Suprapubic skin (tissue), 4 donors: ENCODE data around the gene PRKCZ. TPM values are rescaled to one million over a fixed set of nuclear protein-coding genes. Genes with fewer than 3 reads are reported as not detected.

Experiments
- DNase-seq, 2 donors: peaks; one replicate each; pipeline ENCODE4 v3.0.0-alpha.2; 2019; ENCODE audit warnings: low spot score in 2 of 2
- H3K27ac ChIP-seq: fragments of 200-600 bp; sonication (generic); one replicate; pipeline ENCODE4 v1.5.1; 2019
- H3K27me3 ChIP-seq: fragments of 200-600 bp; sonication (generic); one replicate; pipeline ENCODE4 v1.5.1; 2019
- H3K36me3 ChIP-seq: fragments of 200-600 bp; sonication (generic); one replicate; pipeline ENCODE4 v1.5.1; 2019
- H3K4me1 ChIP-seq: fragments of 200-600 bp; sonication (generic); one replicate; pipeline ENCODE4 v1.5.1; 2019
- H3K4me3 ChIP-seq: fragments of 200-600 bp; sonication (generic); one replicate; pipeline ENCODE4 v1.5.1; 2019; ENCODE audit warnings: mild to moderate bottlenecking
- H3K9me3 ChIP-seq: fragments of 200-600 bp; sonication (generic); one replicate; pipeline ENCODE4 v1.5.1; 2019
- CTCF ChIP-seq, 2 donors: fragments of 200-600 bp in 1 of 2; fragments of 450-650 bp in 1 of 2; sonication (generic) in 1 of 2; IDR thresholded peaks; one replicate each; pipeline ENCODE4 v1.5.1; 2016 to 2019; ENCODE audit warnings: antibody characterized with exemption in 2 of 2, mild to moderate bottlenecking in 1 of 2, moderate library complexity in 1 of 2
- EP300 ChIP-seq: sonication (generic); formaldehyde crosslinking; IDR thresholded peaks from one replicate; pipeline ENCODE4 v1.6.1; 2017; ENCODE audit warnings: antibody characterized with exemption
- POLR2A ChIP-seq, 2 donors: fragments of 450-650 bp; IDR thresholded peaks; one replicate each; pipeline ENCODE4 v1.6.1; 2017; ENCODE audit warnings: antibody characterized with exemption in 2 of 2, mild to moderate bottlenecking in 2 of 2, moderate library complexity in 2 of 2
- POLR2AphosphoS5 ChIP-seq, 3 donors: sonication (generic); formaldehyde crosslinking; IDR thresholded peaks; one replicate each; pipeline ENCODE4 v1.6.1; 2017; ENCODE audit warnings: antibody characterized with exemption in 3 of 3
- WGBS: methylation state at CpG from one replicate; pipeline ENCODE4 v1.1.5; 2018; 5-methylcytosine and 5-hydroxymethylcytosine counted together
- total RNA-seq, 4 donors: library from RNA; depleted of rRNA; stranded (reverse); fragments of >200 nt; gene quantifications; one replicate each; pipeline ENCODE4 v1.1.0, GENCODE V29; 2016

PRKCZ gene
- total RNA-seq, 4 donors from 2014 or later: 21.7 to 31.5 (median 25.4) TPM

GRCh38 chr1:2202008-2202575 is 151.9 kb downstream of the PRKCZ start:
- no peak overlapping the region for H3K4me3 ChIP-seq
- H3K36me3 ChIP-seq: no peaks in the 10 kb centered on the region
- DNase-seq: no peak
- 87% methylated on average over 9 of the region's 9 CpGs for WGBS
- H3K27ac ChIP-seq: no peak overlapping the region
- no peaks in the 10 kb centered on the region for H3K27me3 ChIP-seq
- H3K4me1 ChIP-seq: peaks cover 60% of the 10 kb centered on the region
- no peaks in the 10 kb centered on the region for H3K9me3 ChIP-seq
- no peak for TF ChIP-seq POLR2A (IDR thresholded peaks at IDR 0.05)
- TF ChIP-seq POLR2AphosphoS5 (IDR thresholded peaks at IDR 0.05): no peak
- TF ChIP-seq CTCF (IDR thresholded peaks at IDR 0.05): no peak
- no peak for TF ChIP-seq EP300

- no peak for TF ChIP-seq CTCF (IDR thresholded peaks at IDR 0.05)
- TF ChIP-seq POLR2A (IDR thresholded peaks at IDR 0.05): no peak
- no peak for TF ChIP-seq POLR2AphosphoS5 (IDR thresholded peaks at IDR 0.05)
- TF ChIP-seq EP300: no peak
- Histone ChIP-seq H3K36me3 (no peaks in the 10 kb centered on the region), H3K4me3 (no peak overlapping the region), H3K27ac (peak overlapping the region; percentile 76), H3K9me3 (no peaks in the 10 kb centered on the region), H3K27me3 (no peaks in the 10 kb centered on the region), H3K4me1 (peaks cover 69% of the 10 kb centered on the region)
- 95% methylated on average over 10 of the region's 15 CpGs for WGBS
- peak in 1 of 2 donors; percentile 65 for DNase-seq
Observed at GRCh38 chr1:2202843-2203601, 152.8 kb downstream of the PRKCZ start.

- Histone ChIP-seq H3K36me3 (no peaks in the 10 kb centered on the region), H3K4me1 (peaks cover 72% of the 10 kb centered on the region), H3K9me3 (no peaks in the 10 kb centered on the region), H3K27me3 (no peaks in the 10 kb centered on the region), H3K4me3 (peak overlapping the region; percentile 46), H3K27ac (peak overlapping the region; percentile 76)
- WGBS: 80% methylated on average over 2 of the region's 25 CpGs
- TF ChIP-seq POLR2AphosphoS5 (IDR thresholded peaks at IDR 0.05) (no peak), CTCF (IDR thresholded peaks at IDR 0.05) (no peak), POLR2A (IDR thresholded peaks at IDR 0.05) (no peak), EP300 (no peak)
- DNase-seq: peak in 1 of 2 donors; percentile 72
Observed at GRCh38 chr1:2203671-2204414, 153.6 kb downstream of the PRKCZ start.

GRCh38 chr1:2204415-2205190 is 154.4 kb downstream of the PRKCZ start:
- no CpG with 5 or more reads among the region's 60 CpGs for WGBS
- Histone ChIP-seq H3K4me3 (peak overlapping the region; percentile 50), H3K27me3 (no peaks in the 10 kb centered on the region), H3K4me1 (peaks cover 72% of the 10 kb centered on the region), H3K27ac (peak overlapping the region; percentile 76), H3K36me3 (no peaks in the 10 kb centered on the region), H3K9me3 (no peaks in the 10 kb centered on the region)
- peak; percentile 92 for DNase-seq
- TF ChIP-seq POLR2AphosphoS5 (IDR thresholded peaks at IDR 0.05) (no peak), CTCF (IDR thresholded peaks at IDR 0.05) (no peak), POLR2A (IDR thresholded peaks at IDR 0.05) (no peak), EP300 (no peak)
